Neural cell (in vitro differentiated cells): ENCODE data around the gene TMEM139.

Source experiments
- CTCF ChIP-seq: fragments of 450-650 bp; IDR thresholded peaks from 2 replicates; pipeline ENCODE4 v1.5.1; 2014; ENCODE audit warnings: antibody characterized with exemption, mild to moderate bottlenecking, moderate library complexity; ENCODE audit not compliant: poor library complexity, severe bottlenecking
- EP300 ChIP-seq: fragments of 450-650 bp; conservative IDR thresholded peaks from 2 replicates; pipeline ENCODE4 v1.6.1; 2014; ENCODE audit warnings: antibody characterized with exemption, mild to moderate bottlenecking, moderate library complexity; ENCODE audit not compliant: poor library complexity, severe bottlenecking
- EZH2 ChIP-seq: fragments of 200-600, 300-800 bp; shearing (Covaris generic), sonication (generic); IDR thresholded peaks from 2 replicates; pipeline ENCODE4 v1.6.1; 2014; ENCODE audit warnings: antibody characterized with exemption, low read length, borderline replicate concordance, mild to moderate bottlenecking; ENCODE audit not compliant: insufficient read depth, poor library complexity, severe bottlenecking
- RAD21 ChIP-seq: fragments of 450-650 bp; conservative IDR thresholded peaks from 2 replicates; pipeline ENCODE4 v1.6.1; 2014; ENCODE audit warnings: antibody characterized with exemption, mild to moderate bottlenecking, moderate library complexity
- TAF1 ChIP-seq: IDR thresholded peaks from 2 replicates; pipeline ENCODE4 v1.6.1; 2012; ENCODE audit warnings: low read depth
- TF ChIP-seq, protein P1 (sequence below): IDR thresholded peaks from 2 replicates; pipeline ENCODE4 v1.6.1; 2012; ENCODE audit warnings: borderline replicate concordance

DNA sequence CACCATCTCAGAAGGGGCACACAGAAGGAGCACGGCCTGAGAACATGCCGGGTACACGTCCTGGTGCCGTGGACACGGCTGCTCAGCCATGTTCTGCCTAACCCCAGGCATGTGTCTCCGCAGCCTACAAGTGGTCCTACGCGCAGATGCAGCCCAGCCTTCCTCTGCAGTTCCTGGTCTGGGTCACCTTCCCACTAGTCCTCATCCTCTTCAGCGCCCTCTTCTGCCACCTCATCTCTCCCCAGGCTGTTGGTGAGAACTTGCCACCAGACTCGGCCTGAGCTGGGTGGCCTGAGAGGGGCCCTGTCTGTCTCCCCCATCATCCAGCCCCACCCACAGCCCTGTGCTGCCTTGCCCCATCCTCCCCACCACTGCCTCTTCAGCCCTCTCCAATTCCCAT, 36.5 kb downstream of the TMEM139 start:
- TF ChIP-seq CTCF, result no peak
- TF ChIP-seq TAF1, result no peak
- no peak for TF ChIP-seq EZH2
- no peak for TF ChIP-seq EP300
- TF ChIP-seq RAD21, result no peak
- TF ChIP-seq, protein P1, sequence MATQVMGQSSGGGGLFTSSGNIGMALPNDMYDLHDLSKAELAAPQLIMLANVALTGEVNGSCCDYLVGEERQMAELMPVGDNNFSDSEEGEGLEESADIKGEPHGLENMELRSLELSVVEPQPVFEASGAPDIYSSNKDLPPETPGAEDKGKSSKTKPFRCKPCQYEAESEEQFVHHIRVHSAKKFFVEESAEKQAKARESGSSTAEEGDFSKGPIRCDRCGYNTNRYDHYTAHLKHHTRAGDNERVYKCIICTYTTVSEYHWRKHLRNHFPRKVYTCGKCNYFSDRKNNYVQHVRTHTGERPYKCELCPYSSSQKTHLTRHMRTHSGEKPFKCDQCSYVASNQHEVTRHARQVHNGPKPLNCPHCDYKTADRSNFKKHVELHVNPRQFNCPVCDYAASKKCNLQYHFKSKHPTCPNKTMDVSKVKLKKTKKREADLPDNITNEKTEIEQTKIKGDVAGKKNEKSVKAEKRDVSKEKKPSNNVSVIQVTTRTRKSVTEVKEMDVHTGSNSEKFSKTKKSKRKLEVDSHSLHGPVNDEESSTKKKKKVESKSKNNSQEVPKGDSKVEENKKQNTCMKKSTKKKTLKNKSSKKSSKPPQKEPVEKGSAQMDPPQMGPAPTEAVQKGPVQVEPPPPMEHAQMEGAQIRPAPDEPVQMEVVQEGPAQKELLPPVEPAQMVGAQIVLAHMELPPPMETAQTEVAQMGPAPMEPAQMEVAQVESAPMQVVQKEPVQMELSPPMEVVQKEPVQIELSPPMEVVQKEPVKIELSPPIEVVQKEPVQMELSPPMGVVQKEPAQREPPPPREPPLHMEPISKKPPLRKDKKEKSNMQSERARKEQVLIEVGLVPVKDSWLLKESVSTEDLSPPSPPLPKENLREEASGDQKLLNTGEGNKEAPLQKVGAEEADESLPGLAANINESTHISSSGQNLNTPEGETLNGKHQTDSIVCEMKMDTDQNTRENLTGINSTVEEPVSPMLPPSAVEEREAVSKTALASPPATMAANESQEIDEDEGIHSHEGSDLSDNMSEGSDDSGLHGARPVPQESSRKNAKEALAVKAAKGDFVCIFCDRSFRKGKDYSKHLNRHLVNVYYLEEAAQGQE, result no peak
